ENCODE results near the gene RRP1B.
"Not testable (repeated sequence)": the region's sequence is repeated elsewhere in the genome, so short reads cannot be mapped to it uniquely, and the experiment has no call there.

RRP1B gene, protein sequence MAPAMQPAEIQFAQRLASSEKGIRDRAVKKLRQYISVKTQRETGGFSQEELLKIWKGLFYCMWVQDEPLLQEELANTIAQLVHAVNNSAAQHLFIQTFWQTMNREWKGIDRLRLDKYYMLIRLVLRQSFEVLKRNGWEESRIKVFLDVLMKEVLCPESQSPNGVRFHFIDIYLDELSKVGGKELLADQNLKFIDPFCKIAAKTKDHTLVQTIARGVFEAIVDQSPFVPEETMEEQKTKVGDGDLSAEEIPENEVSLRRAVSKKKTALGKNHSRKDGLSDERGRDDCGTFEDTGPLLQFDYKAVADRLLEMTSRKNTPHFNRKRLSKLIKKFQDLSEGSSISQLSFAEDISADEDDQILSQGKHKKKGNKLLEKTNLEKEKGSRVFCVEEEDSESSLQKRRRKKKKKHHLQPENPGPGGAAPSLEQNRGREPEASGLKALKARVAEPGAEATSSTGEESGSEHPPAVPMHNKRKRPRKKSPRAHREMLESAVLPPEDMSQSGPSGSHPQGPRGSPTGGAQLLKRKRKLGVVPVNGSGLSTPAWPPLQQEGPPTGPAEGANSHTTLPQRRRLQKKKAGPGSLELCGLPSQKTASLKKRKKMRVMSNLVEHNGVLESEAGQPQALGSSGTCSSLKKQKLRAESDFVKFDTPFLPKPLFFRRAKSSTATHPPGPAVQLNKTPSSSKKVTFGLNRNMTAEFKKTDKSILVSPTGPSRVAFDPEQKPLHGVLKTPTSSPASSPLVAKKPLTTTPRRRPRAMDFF

DNA sequence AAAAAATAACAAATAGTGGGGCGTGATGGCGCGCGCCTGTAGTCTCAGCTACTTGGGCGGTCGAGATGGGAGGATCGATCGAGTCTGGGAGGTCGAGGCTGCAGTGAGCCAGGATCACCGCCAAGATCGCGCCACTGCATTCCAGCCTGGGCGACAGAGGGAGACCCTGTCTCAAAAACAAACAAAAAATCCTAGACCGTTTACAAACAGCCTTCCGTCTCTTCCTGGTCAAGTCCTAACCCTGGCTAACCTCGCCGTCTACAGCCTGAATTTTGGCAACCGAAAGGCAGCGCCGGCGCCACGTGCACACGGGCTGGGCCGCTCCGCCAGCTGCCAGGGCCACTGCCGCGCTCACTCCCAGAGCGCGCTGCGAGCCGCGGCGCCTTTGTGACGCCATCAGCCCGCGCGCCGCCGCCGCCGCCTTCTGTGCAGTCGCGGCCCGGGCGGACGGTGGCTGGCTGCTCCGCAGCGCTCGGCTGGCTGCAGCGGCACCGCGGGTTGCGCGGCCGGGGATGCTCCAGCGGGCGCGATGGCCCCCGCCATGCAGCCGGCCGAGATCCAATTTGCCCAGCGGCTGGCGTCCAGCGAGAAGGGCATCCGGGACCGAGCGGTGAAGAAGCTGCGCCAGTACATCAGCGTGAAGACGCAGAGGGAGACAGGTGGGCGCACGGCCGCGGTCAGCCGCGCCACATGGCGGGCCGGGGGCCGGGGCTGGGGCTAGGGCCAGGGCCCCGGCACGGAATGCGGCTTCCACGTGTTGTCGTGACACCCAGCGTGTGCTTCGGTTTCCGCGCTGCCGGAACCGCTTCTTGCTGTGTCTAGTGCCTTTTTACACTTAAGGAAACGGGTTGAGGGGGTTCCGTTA, at the start of gene RRP1B, which contains the start of gene HSF2BP:
TSS of gene RRP1B (plus strand) at position 425 of the 865 bp plus-strand sequence. CDS start at position 530, 105 bp downstream.
TSS of gene HSF2BP (minus strand) at position 353 of the 865 bp plus-strand sequence. CDS start 1,392 bp downstream, outside the sequence.
- peak; percentile 78 to 82 for DNase-seq

DNA sequence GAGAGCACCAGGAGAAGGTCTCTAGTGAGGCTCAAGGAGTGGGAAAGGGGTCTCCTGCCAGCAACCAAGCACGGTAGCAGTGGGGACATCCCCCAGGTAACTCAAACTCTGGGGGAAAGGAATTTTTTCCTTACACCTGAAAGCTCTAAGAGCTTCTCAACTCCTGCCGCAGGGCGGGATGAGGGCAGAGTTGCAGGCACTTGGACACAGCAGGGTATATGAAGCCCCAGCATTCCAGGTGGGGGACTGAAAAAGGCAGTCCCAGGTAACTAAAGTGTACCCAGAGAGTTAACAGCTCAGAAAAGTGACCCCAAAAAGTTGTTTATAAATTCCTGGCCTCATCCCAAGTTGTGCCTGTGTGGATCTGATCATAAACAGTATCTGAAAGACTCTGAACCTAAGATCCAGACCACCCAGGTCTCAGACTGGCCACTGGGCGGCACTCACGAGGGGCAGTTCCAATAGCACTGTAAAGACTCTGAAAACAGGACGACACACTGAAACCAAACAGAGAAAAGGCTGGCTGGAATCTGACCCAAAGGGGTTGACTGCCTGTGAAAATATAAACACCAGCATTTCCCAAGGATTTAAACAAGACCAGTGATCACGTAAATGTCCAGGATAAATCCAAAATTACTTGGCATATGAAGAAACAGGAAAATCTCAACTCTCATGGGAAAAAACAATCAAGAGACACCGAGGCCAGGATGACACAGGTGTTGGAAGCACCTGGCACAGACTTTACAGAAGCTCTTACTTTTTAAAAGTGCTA, 47.6 kb upstream of the RRP1B start:
- DNase-seq, result no peak

DNA sequence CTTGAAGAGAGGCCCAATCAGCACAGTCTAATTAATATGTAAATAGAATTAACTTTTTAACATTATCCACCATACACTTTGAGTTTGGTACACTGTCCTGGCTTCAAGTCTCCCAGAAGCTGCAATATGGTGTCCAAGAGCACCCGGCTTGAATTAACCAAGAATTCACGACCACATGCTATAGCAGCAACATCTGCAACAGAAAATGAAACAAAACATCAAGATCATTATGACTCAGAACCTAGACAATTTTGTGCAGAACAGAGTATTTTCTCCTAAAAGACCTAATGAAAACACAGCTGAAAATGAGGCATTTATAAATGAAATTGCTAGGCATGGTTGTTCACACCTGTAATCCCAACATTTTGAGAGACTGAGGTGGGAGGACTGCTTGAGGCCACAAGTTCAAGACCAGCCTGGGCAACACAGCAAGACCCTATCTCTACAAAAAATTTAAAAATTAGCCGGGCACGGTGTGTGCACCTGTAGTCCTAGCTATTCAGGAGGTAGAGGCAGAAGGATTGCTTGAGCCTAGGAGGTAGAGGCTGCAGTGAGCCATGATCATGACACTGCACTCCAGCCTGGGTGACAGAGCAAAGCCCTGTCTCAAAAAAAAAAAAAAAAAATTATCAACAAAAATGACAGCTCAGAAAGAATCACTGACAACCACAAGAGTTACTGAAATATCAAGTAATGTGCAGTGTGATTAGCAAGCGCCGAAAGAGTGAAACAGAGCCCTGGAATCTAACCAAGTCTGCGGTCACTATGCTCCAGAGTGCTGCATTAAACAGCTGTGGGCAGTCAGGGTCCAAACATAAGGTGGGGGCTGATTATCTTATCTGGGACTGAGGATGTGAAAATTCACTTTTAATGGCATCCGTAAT, 45.4 kb upstream of the RRP1B start:
- DNase-seq, result no peak

DNA sequence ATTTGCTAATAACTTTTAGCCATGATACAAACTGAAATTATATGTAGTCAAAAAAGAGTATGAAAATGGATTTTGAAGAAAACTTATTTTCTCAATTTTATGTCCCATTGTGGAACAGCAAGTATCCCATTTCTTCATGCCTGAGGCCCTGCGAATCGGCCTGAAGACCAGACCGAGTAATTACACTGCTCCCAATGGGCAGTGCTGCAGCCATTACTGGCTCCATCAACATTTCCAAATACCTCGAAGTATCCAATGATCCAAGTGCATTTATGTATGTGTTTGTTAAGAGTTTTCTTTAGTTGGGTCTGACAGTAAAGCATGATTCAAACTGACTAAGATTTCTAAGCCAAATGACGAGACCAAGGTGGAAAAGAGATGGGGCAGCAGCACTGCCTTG, 44.5 kb upstream of the RRP1B start:
- no peak for DNase-seq

DNA sequence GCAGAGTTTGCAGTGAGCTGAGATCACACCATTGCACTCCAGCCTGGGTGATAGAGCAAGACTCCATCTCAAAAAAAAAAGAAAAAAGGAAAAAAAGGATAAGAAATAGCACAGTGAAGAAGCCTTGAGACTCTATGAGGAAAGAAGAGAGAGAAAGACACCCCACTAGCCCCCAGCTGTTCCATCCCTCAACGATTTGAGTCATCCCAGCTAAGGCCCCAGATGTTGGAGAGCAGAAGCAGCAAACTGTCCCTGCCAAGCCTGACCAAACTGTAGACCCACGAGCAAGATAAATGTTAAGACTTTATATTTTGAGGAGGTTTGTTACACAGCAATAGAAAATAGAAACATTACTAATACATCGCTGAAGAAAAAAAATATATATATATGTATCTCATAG, 42.5 kb upstream of the RRP1B start:
- DNase-seq, result not testable (repeated sequence)

DNA sequence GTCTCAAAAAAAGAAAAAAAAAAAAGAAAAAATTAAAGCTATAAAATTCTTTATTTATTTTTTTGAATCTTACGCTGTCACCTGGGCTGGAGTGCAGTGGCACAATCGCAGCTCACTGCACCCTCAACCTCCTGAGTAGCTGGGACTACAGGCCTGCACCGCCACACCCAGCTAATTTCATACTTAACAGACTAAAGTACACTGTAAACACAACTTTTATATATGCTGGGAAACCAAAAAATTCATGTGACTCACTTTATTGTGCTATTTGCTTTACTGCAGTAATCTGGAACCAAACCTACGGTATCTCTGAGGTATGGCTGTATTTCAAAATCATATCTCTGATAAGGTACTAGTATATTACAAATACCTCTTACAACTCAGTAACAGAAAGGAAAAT, 40.4 kb upstream of the RRP1B start:
- DNase-seq, result no peak

DNA sequence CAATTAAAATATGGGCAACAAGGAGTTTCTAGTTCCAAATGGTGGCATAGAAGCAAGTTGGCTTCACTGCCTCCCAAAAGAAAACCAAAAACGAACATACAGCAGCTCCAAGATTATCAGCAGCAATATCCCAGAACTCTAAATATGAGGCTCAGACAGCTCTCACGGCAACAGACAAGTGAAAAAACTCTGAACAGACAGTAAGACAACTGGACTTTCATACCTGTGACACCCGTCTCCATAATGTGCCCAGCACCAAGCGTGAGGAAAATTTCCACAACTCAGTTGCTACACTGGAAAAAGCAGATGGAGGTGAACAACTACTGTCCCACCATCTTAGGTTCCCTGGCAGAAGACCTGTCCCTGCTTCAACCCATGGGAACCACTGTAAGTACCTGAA, 40.0 kb upstream of the RRP1B start:
- no peak for DNase-seq

DNA sequence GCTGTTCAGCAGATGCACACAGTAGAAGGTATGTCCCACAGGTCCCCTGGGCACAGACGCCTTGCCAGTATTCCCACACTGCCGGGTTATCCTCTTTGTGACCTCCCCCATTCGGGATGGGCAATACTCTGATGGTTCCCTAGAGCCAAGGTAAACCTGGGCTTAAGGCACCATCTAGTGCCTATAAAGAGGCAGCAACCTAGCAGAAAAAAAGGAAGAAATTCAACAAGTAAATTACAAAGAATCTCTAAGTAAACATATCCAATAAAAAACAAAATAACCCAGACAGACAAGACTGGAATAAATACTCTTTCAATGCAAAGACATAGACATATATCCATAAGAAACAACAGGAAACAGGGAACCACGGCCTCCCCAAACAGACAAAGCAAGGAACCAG, 39.5 kb upstream of the RRP1B start:
- no peak for DNase-seq

DNA sequence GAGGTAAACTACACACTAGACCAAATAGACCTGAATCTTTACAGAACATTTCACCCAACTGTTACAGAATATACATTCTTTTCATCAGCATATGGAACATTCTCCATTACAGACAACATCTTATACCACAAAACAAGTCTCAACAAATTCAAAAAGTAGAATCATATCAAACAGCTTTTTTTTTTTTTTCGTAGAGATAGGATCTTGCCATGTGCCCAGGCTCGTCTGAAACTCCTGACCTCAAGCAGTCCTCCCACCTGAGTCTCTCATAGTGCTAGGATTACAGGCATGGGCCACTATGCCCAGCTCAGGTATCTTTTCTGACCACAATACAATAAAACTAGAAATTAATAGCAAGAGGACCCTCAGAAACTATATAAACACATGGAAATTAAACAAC, 36.6 kb upstream of the RRP1B start:
- DNase-seq, result no peak

DNA sequence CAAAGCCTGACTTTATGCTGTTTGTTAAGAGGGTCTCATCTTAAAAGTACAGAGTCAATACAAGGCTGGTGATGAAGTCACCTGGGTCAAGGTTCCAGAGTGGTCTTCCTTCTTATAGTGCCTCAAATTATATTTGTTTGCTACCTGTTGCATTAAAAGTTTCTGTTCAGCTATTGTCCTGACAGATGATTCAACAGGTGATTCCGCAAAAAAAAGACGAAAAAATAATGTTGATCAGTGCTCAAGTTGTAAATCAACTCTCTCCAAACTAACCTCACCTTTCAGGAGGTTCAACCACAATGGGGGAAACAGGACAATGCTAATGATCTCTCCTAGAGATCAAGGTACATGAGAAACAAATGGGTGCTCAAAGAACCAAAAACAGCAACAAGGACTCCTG, 35.8 kb upstream of the RRP1B start:
- no peak for DNase-seq

DNA sequence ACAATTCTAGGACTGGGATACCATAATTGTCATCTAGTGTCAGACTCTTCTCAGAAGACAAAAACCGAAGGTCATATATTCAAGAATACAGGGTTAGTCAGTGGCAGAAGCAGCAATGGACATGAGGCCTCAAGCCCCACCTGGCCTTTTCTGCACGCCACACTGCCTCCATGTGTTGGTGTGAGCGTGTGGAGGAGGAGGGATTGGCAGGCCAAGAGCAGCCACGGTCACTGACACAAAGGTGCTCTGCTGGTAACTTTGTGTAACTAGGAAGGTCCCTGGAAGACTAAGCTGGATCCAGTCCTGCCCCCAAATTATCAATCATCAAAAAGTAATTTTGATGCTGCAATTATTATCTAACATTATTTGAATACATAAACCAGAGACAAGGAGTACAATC, 35.0 kb upstream of the RRP1B start:
- DNase-seq, result no peak

DNA sequence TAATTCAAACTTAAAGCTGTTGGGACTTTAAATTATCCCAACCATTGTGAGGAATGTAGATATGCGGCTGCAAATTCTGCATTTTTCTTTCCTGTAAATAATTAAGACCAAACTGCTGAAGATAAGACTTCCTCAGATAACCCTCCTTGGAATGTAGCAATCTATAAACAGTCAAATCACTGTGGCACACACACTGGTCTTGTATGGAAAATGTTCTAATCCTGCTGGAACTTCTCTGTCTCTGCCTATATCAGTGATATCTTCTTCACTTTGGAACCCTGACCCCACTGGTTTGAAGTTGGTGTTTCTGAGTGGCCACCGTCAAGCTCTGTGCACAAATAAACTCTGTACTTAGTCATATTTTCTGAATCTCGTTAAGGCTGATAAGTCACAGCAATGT, 33.0 kb upstream of the RRP1B start:
- no peak for DNase-seq

DNA sequence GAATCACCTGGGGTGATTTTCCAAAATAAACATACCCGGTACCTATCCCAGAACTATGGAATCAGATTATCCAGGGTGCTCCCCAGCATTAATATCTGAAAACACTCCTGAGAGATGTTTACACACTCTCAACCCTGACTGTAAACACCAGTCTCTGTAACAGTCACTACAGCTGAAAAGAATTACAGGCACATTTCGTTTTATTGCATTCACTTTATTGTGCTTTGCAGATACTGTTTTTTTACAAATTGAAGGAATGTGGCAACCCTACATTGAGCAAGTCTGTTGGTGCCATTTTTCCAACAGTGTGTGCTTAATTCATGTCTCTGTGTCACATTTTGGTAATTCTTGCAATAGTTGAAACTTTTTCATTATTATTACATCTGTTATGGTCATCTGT, 31.8 kb upstream of the RRP1B start:
- DNase-seq, result no peak

DNA sequence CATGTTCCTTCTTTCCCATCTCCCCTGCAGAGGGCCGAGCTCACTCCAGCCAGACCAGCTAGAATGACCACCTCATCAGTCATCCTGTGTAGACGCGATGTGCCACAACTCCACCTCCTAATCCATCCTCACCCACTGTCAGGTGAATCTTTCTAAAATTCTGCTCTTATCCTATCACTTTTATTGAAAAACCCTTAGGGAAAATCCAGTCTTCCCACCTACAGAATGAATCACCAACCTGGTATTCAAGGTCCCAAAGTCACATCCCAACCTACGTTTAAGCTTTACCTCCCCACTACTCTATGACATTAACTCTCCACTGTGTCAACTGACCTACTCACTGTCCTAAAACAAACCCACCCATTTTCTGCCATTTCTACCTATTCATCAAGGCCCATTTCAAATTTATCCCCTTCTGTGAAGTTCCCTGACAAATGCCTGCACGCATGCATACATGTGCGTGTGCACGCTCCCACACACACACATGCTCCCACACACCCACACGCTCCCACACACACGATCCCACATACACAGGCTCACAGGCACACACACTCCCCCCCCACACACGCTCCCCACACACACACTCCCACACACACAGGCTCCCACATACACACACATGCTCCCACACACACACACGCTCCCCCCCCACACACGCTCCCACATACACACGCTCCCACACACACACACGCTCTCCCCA, 27.8 kb upstream of the RRP1B start:
- DNase-seq, result no peak

DNA sequence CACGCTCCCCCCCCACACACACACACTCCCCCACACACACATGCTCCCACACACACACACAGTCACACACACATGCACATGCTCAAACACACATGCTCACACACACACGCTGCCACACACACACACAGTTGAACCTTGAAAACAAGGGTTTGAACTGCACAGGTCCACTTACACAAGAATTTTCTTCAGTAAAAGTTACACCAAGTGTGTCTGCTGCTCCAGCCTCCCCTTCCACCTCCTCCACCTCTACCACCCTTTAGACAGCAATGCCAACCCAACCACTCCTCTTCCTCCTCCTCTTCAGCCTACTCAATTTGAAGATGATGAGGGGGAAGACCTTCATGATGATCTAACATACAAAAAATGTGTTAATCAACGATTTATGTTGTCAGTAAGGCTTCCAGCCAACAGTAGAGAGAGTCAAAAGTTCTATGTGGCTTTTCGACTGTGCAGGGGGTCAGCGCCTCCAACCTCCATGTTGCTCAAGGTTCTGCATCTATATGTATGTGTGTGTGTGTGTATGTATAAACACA, 26.9 kb upstream of the RRP1B start:
- DNase-seq, result no peak

DNA sequence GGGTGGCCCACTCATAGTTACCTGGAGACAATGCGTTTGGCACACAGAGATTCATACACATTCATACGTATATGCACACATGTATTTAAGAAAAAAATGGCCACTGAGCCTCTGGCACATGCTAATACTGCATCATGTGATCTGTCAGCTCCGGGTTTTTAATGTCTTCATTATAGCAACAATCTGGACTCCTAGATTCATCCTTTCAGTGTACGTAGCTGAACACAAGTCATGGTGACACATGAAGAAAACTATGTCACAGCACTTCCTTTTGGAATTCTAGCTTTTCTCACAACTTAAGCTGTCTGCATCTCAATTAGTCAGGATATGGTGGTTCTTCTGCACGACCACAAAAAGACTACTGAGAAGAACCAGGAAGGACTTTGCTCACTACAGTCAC, 24.7 kb upstream of the RRP1B start:
- no peak for DNase-seq

DNA sequence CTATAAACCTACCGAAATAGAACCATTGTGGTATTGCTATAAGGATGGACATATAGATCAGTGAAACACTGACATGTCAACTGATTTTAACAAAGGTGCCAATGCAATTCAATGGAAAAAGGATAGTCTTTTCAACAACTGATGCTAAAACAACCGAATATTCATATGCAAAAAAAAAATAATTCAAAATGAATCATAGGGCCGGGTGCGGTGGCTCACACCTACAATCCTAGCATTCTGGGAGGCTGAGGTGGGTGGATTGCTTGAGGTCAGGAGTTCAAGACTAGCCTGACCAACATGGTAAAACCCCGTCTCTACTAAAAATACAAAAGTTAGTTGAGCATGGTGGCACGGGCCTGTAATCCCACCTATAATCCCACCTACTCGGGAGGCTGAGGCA, 23.9 kb upstream of the RRP1B start:
- no peak for DNase-seq

DNA sequence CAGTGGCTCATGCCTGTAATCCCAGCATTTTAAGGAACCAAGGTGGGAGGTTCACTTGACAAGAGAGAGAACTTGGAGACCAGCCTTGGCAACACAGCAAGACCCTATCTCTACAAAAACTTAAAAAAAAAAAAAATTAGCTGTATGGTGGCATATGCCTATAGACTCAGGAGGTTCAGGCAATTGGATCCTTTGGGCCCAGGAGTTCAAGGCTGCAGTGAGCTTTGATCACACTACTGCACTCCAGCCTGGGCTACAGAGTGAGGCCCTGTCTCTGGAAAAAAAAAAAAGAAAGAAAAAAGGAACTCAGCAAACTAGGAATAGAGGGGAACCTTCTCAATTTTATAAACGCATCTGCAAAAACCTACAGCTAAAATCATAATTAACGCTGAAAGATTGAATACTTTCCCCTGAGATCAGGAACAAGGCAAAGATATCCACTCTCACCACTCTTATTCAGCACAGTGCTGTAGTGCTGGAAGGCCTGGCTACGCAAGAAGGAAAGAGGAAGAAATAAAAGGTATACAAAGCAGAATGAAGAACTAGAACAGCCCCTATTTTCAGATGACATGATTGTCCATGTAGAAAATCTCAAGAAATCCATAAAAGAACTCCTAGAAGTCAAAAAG, 21.7 kb upstream of the RRP1B start:
- DNase-seq, result no peak

DNA sequence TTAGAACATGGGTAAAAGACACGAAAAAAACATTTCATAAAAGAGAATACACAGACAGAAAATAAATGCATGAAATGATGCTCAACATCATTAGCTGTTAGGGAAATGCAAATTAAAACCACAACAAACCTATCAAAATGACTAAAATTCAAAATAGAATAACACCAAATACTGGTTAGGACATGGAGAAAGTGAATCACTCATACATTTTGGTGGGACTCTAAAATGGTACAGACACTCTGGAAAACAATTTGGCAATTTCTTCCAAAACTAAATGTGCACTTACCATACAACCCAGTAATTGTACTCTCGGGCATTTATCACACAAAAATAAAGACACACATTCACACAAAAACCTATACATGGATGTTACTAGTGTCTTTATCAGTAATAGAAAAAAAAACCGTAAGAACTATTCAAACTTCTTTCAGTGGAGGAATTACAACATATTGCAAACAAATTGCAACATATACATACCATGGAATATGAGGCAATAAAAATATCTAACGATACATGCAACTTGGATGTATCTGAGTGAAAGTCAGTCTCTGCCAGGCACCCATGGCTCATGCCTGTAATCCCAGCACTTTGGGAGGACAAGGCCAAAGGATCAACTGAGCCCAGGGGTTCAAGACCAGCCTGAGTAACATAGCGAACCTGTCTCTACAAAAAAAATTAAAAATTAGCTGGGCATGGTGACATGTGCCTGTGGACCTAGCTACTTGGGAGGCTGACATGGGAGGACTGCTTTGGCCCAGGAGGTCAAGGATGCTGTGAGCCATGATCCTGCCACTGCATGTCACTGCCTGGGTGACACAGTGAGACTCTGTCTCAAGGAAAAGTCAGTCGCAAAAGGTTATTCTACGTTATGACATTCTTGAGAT, 19.6 kb upstream of the RRP1B start:
- no peak for DNase-seq
